GM21825 (cell line): ENCODE measurements around the gene RNF19B.

ENCODE experiments used
- ATAC-seq: cut with Tn5 transposase; IDR thresholded peaks from one replicate; pipeline ENCODE4 v1.9.1; 2021; ENCODE audit warnings: mild to moderate bottlenecking, moderate library complexity; ENCODE audit not compliant: unreplicated experiment

RNF19B gene

DNA sequence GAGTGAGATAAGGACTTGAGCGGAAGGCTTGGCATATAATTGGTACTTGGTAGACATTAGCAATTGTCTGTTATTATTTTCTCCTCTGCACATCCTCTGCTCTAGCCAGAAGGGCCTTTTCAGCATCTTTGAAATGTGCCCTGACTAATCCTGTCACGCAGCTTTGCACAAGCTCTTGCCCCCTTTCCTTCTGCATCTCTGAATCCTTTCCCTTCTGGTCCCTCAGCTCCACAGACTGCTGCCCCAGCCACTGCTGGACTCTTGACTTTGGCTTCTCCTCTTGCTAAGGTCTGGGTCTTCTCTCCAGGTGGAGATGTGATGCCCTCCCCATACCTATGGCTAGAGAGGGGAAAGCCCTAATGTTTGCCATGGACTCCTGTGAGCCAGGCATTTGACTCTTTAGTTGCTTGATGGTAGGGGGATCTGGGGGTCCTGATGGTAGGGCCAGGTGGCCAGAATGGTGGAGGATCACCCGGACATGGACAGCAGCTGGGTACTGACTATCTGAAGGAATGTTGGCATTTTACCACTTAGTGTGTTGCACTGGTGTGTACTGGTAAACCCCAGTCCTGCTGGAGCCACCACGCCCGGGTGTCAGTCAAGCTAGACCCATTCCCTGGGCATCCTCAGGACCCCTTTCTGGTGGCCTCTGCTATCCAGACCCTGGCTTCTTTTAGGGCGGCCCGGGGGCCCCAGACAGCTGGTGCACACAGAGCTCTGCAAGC lies 73.9 kb downstream of the RNF19B start:
- ATAC-seq: no peak

DNA sequence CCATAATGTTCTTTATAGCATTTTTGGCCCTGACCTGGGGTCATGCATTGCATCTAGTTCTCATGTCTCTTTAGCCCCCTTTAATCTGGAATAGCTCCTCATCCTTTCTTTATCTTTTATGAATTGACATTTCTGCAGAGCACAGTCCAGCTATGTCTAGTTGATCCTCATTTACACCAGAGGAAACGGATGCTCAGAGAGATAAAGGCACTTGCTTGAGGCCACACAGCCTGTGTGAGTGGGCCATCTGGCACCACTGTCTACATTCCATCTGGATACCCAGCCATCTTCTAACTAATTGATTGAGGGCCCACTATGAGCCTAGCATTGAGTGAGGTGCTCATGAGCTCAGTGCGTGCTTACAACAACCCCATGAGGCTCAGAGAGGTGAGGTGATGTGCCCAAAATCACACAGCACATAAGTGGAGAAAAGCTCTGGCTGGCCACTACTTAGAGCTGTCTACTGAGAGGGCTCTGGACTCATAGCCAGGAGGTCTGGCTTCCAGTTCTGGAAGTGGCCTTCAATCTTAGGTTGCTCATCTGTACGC lies 74.8 kb downstream of the RNF19B start:
- ATAC-seq: no peak

GRCh38 chr1:32888677-32889420 lies 75.8 kb downstream of the RNF19B start:
- ATAC-seq: no peak

DNA sequence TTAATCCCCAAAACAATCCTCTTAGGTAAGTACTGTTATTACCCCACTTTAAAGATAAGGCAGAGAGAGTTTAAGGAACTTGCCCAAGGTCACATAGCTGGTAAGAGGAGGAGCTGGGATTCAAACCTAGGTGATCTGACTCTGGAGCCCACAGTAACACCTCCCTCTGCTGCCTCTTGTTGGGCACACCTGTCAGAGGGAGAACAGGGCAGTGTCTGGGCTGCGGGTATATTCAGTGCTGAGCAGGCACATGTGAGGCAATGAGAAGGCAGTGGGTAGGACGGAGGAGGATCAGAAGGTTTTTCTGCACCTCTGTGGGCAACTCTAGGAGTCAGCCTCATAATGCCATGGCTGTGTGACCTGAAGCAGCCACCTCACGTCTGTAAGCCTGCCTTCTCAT lies 76.5 kb downstream of the RNF19B start:
- no peak for ATAC-seq

GRCh38 chr1:32887623-32888022 lies 77.0 kb downstream of the RNF19B start:
- no peak for ATAC-seq

- ATAC-seq: no peak
Measured at GRCh38 chr1:32886828-32887414, 77.7 kb downstream of the RNF19B start.
